Mesenchymal stem cell (in vitro differentiated cells and primary cell): ENCODE data around the gene GLOD4.

Experiments used
- DNase-seq: peaks from one replicate; pipeline ENCODE4 v3.0.0-alpha.2; 2013
- H2AFZ ChIP-seq: one replicate; pipeline ENCODE4 v1.6.1; 2013; ENCODE audit warnings: low read depth, mild to moderate bottlenecking, control low read depth, inconsistent platforms, low read length, moderate library complexity
- H2AK5ac ChIP-seq: 2 replicates; pipeline ENCODE4 v1.6.1; 2013; ENCODE audit warnings: low read length, moderate library complexity, mild to moderate bottlenecking, inconsistent platforms; ENCODE audit not compliant: severe bottlenecking
- H2BK120ac ChIP-seq: one replicate; pipeline ENCODE4 v1.6.1; 2013; ENCODE audit warnings: low read depth, mild to moderate bottlenecking, inconsistent platforms, low read length, moderate library complexity
- H2BK12ac ChIP-seq, 2 experiments: one replicate each; pipeline ENCODE4 v1.6.1; 2013; ENCODE audit warnings: inconsistent platforms in 2 of 2, low read length in 2 of 2, mild to moderate bottlenecking in 2 of 2, moderate library complexity in 2 of 2, control low read depth in 1 of 2
- H2BK15ac ChIP-seq: one replicate; pipeline ENCODE4 v1.6.1; 2013; ENCODE audit warnings: mild to moderate bottlenecking, low read depth, inconsistent platforms; ENCODE audit not compliant: poor library complexity, severe bottlenecking
- H2BK5ac ChIP-seq: 2 replicates; pipeline ENCODE4 v1.6.1; 2013; ENCODE audit warnings: low read depth, mild to moderate bottlenecking, low read length, control low read depth, inconsistent platforms; ENCODE audit not compliant: poor library complexity, severe bottlenecking
- H3K14ac ChIP-seq, 2 experiments: one replicate each; pipeline ENCODE4 v1.6.1; 2013; ENCODE audit warnings: inconsistent platforms in 2 of 2, low read length in 2 of 2, control low read depth in 1 of 2, mild to moderate bottlenecking in 1 of 2, moderate library complexity in 1 of 2
- H3K18ac ChIP-seq, 2 experiments: one replicate each; pipeline ENCODE4 v1.6.1; 2013; ENCODE audit warnings: inconsistent platforms in 2 of 2, low read length in 2 of 2, control low read depth in 1 of 2, low read depth in 1 of 2, mild to moderate bottlenecking in 1 of 2
- H3K23ac ChIP-seq, 2 experiments: one replicate each; pipeline ENCODE4 v1.6.1; 2013; ENCODE audit warnings: inconsistent platforms in 2 of 2, low read length in 2 of 2, mild to moderate bottlenecking in 2 of 2, moderate library complexity in 2 of 2, control low read depth in 1 of 2
- H3K27ac ChIP-seq: 2 replicates; pipeline ENCODE4 v1.5.1; 2013; ENCODE audit warnings: mild to moderate bottlenecking, moderate library complexity, low read length, control low read depth, inconsistent platforms; ENCODE audit not compliant: poor library complexity, severe bottlenecking
- H3K27me3 ChIP-seq, 2 experiments: 2 replicates each; pipeline versions ENCODE4 v1.6.1 to v1.7.0; 2013; ENCODE audit warnings: low read length in 2 of 2, mild to moderate bottlenecking in 2 of 2, moderate library complexity in 2 of 2, control low read depth in 1 of 2, inconsistent platforms in 1 of 2; ENCODE audit not compliant: control insufficient read depth in 1 of 2, insufficient read depth in 1 of 2
- H3K36me3 ChIP-seq, 2 experiments: 2 replicates each; pipeline versions ENCODE4 v1.6.1 to v1.7.0; 2013; ENCODE audit warnings: low read length in 2 of 2, control low read depth in 1 of 2, inconsistent platforms in 1 of 2, low read depth in 1 of 2, mild to moderate bottlenecking in 1 of 2; ENCODE audit not compliant: insufficient read depth in 2 of 2, control insufficient read depth in 1 of 2
- H3K4ac ChIP-seq, 2 experiments: one replicate each; pipeline ENCODE4 v1.6.1; 2013; ENCODE audit warnings: inconsistent platforms in 2 of 2, low read length in 2 of 2, mild to moderate bottlenecking in 2 of 2, moderate library complexity in 2 of 2, control low read depth in 1 of 2, low read depth in 1 of 2
- H3K4me1 ChIP-seq: 2 replicates; pipeline ENCODE4 v1.6.1; 2013; ENCODE audit warnings: low read depth, low read length, control low read depth; ENCODE audit not compliant: control insufficient read depth, insufficient read depth
- H3K4me2 ChIP-seq: 2 replicates; pipeline ENCODE4 v1.6.1; 2013; ENCODE audit warnings: low read length, mild to moderate bottlenecking, inconsistent platforms; ENCODE audit not compliant: poor library complexity, severe bottlenecking
- H3K4me3 ChIP-seq, 2 experiments: 2 replicates each; pipeline versions ENCODE4 v1.5.1 to v1.7.0; 2013; ENCODE audit warnings: low read length in 2 of 2, mild to moderate bottlenecking in 2 of 2, control low read depth in 1 of 2, low read depth in 1 of 2; ENCODE audit not compliant: insufficient read depth in 1 of 2
- H3K79me1 ChIP-seq: replicated peaks from 2 replicates; pipeline ENCODE4 v1.6.1; 2013; ENCODE audit warnings: mild to moderate bottlenecking, control low read depth, low read length, inconsistent platforms; ENCODE audit not compliant: poor library complexity, severe bottlenecking
- H3K9ac ChIP-seq: 2 replicates; pipeline ENCODE4 v1.7.0; 2013; ENCODE audit warnings: mild to moderate bottlenecking, low read length, moderate library complexity
- H3K9me3 ChIP-seq: 2 replicates; pipeline ENCODE4 v1.7.0; 2013; ENCODE audit warnings: mild to moderate bottlenecking, low read length; ENCODE audit not compliant: control insufficient read depth
- H4K8ac ChIP-seq: one replicate; pipeline ENCODE4 v1.6.1; 2013; ENCODE audit warnings: inconsistent platforms, mild to moderate bottlenecking, low read length, moderate library complexity
- H4K91ac ChIP-seq: one replicate; pipeline ENCODE4 v1.6.1; 2013; ENCODE audit warnings: mild to moderate bottlenecking, low read length, inconsistent platforms
- WGBS: methylation state at CpG from one replicate; pipeline ENCODE4 v1.1.7; 2013; ENCODE audit warnings: mixed read lengths; 5-methylcytosine and 5-hydroxymethylcytosine counted together

Gene GLOD4

DNA sequence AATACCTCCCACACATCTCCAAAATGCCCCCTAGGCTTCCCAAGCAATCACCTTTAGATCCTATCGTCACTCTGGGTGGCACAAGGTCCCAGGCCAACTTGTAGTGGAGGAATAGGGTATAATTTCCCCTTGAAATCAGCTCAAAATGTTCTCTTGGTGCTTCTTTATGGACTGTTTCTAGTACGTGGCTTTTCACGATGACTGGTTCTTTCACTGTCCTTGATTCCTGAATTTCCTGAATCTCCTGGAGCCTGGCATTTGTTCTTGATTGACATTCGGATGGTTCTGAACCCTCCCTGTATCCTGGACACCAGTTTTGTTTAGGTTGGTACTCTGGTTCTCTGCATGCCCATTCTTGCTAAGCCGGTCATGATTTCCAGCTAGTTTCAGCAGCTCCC, 60.5 kb downstream of the GLOD4 start:
- Histone ChIP-seq H3K4me2 (no peak overlapping the region), H3K4ac (no peak overlapping the region), H3K23ac (no peak overlapping the region), H3K27ac (no peak overlapping the region), H3K9me3 (no peaks in the 10 kb centered on the region), H2BK120ac (no peak overlapping the region), H2AK5ac (no peak overlapping the region), H2BK15ac (no peak overlapping the region), H2AFZ (no peak overlapping the region), H4K91ac (no peak overlapping the region), H3K4me1 (no peaks in the 10 kb centered on the region), H3K4me3 (no peak overlapping the region), H3K18ac (no peak overlapping the region), H3K79me1 (peaks cover 6% of the 10 kb centered on the region), H4K8ac (no peak overlapping the region), H3K36me3 (peaks cover 0 to 9% of the 10 kb centered on the region in 2 experiments), H2BK5ac (no peak overlapping the region), H3K9ac (no peak overlapping the region), H3K14ac (no peak overlapping the region), H2BK12ac (no peak overlapping the region), H3K27me3 (no peaks in the 10 kb centered on the region)
- 92% methylated on average over 5 of the region's 5 CpGs for WGBS
- no peak for DNase-seq

DNA sequence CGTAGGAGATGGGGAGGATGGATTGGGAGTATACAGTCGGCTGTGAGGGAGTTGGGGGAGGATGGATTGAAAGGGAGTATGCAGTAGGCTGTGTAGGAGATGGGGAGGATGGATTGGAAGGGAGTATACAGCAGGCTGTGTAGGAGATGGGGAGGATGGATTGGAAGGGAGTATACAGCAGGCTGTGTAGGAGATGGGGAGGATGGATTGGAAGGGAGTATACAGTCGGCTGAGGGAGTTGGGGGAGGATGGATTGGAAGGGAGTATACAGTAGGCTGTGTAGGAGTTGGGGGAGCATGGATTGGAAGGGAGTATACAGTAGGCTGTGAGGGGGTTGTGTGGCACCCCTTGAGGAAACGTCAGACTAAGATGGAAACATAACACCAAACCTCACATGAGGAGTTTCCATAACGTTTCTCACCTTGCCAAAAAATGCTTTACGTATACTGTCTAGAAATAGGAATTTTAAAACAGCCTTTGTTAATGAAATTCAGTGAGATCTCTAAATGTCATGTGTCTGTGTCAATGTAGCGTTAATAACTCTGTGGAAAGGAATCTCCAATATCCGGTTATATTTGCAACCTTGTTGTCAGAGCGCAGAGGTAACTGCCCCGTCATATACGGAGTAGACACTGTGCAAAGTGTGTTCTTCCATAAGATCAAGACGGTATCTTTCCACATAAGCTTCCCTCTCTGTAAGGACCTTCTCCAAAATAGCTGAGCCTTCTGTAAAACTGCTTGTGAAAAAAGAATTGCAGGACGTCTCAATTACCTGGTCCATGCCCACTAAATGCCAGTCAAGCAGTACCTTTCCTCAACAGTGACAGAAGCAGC, 61.2 kb downstream of the GLOD4 start:
- no peak overlapping the region for H3K4me2 ChIP-seq
- peaks cover 6% of the 10 kb centered on the region for H3K79me1 ChIP-seq
- H4K8ac ChIP-seq: no peak overlapping the region
- WGBS: 90% methylated on average over 11 of the region's 13 CpGs
- no peak overlapping the region for H2AK5ac ChIP-seq
- H3K4me1 ChIP-seq: no peaks in the 10 kb centered on the region
- no peak overlapping the region for H3K23ac ChIP-seq
- H3K36me3 ChIP-seq: peaks cover 0 to 9% of the 10 kb centered on the region in 2 experiments
- H2BK12ac ChIP-seq: no peak overlapping the region
- H3K4ac ChIP-seq: no peak overlapping the region
- H2BK15ac ChIP-seq: no peak overlapping the region
- H3K27me3 ChIP-seq: no peaks in the 10 kb centered on the region
- no peak overlapping the region for H3K4me3 ChIP-seq
- no peak overlapping the region for H4K91ac ChIP-seq
- no peak overlapping the region for H3K27ac ChIP-seq
- no peak for DNase-seq
- H3K9ac ChIP-seq: no peak overlapping the region
- H2AFZ ChIP-seq: no peak overlapping the region
- H3K18ac ChIP-seq: no peak overlapping the region
- no peak overlapping the region for H2BK120ac ChIP-seq
- no peak overlapping the region for H2BK5ac ChIP-seq
- H3K9me3 ChIP-seq: no peaks in the 10 kb centered on the region
- H3K14ac ChIP-seq: no peak overlapping the region

DNA sequence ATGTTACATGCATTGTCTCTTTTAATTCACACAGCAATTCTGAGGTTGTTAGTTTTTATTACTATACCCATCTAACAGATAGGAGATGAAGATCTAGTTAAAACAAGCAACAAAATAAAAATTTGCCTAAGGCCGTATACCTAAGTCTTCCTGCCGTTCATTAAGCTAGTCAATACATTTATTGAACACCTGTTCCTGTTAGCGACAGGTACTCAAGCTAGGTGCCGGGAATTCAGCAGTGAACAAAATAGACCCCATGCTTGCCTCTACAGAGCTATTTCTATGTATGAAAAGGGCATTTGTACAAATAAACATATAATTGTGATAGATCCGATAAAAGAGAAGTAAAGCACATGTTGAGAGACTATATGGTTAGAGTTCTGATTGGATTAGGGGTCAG, 64.0 kb downstream of the GLOD4 start:
- no peak overlapping the region for H4K8ac ChIP-seq
- peaks cover 7% of the 10 kb centered on the region for H3K79me1 ChIP-seq
- H3K4me3 ChIP-seq: no peak overlapping the region
- no peak for DNase-seq
- 100% methylated on average over 4 of the region's 5 CpGs for WGBS
- H3K9ac ChIP-seq: no peak overlapping the region
- no peak overlapping the region for H2AFZ ChIP-seq
- H2BK5ac ChIP-seq: no peak overlapping the region
- H2BK15ac ChIP-seq: no peak overlapping the region
- no peak overlapping the region for H4K91ac ChIP-seq
- no peak overlapping the region for H3K23ac ChIP-seq
- no peak overlapping the region for H3K18ac ChIP-seq
- H3K36me3 ChIP-seq: peaks cover 0 to 9% of the 10 kb centered on the region in 2 experiments
- H3K4me1 ChIP-seq: peaks cover 9% of the 10 kb centered on the region
- no peak overlapping the region for H2BK120ac ChIP-seq
- H3K27ac ChIP-seq: no peak overlapping the region
- H3K14ac ChIP-seq: no peak overlapping the region
- no peak overlapping the region for H3K4ac ChIP-seq
- H2BK12ac ChIP-seq: no peak overlapping the region
- H3K4me2 ChIP-seq: no peak overlapping the region
- no peaks in the 10 kb centered on the region for H3K9me3 ChIP-seq
- no peak overlapping the region for H2AK5ac ChIP-seq
- no peaks in the 10 kb centered on the region for H3K27me3 ChIP-seq
